SU-DHL-6 (cell line): ENCODE results near the gene C2orf80.

Experiments
- H2AFZ ChIP-seq: fragments of 200-600 bp; sonication (generic); 2 replicates; pipeline ENCODE4 v1.6.1; 2014; ENCODE audit warnings: low read depth, mild to moderate bottlenecking, moderate library complexity, mixed read lengths, antibody characterized with exemption, low read length; ENCODE audit not compliant: severe bottlenecking
- H3F3A ChIP-seq: fragments of 200-600 bp; shearing (Covaris generic); 2 replicates; pipeline ENCODE4 v1.6.0; 2016; ENCODE audit warnings: antibody characterized with exemption, mild to moderate bottlenecking; ENCODE audit not compliant: insufficient read depth
- H3K27ac ChIP-seq: fragments of 200-600 bp; sonication (generic); 2 replicates; pipeline ENCODE4 v1.5.1; 2016; ENCODE audit warnings: low read depth, mild to moderate bottlenecking, low read length, moderate library complexity, mixed read lengths
- H3K27me3 ChIP-seq: fragments of 200-600 bp; sonication (generic), shearing (Covaris generic); 2 replicates; pipeline ENCODE4 v1.6.0; 2014; ENCODE audit warnings: mild to moderate bottlenecking, low read length
- H3K36me3 ChIP-seq: fragments of 200-600 bp; sonication (generic); 2 replicates; pipeline ENCODE4 v1.6.1; 2014; ENCODE audit warnings: mild to moderate bottlenecking, low read length, mixed read lengths
- H3K4me2 ChIP-seq: fragments of 300-600, 200-600 bp; shearing (Covaris generic), sonication (generic); 2 replicates; pipeline ENCODE4 v1.6.0; 2014; ENCODE audit warnings: low read length, low read depth, mild to moderate bottlenecking; ENCODE audit not compliant: poor library complexity, severe bottlenecking
- H3K4me3 ChIP-seq: fragments of 200-600 bp; sonication (generic); 2 replicates; pipeline ENCODE4 v1.5.1; 2014; ENCODE audit warnings: antibody characterized with exemption, low read length, mild to moderate bottlenecking, mixed read lengths; ENCODE audit not compliant: insufficient read depth, poor library complexity, severe bottlenecking
- H3K79me2 ChIP-seq: fragments of 200-600 bp; sonication (generic); 2 replicates; pipeline ENCODE4 v1.6.1; 2014; ENCODE audit warnings: mild to moderate bottlenecking, low read length, moderate library complexity; ENCODE audit not compliant: insufficient read depth
- H3K9ac ChIP-seq: fragments of 200-600 bp; sonication (generic); 2 replicates; pipeline ENCODE4 v1.7.0; 2014; ENCODE audit warnings: mild to moderate bottlenecking, low read length
- H3K9me2 ChIP-seq: fragments of 200-600 bp; sonication (generic); replicated peaks from 2 replicates; pipeline ENCODE4 v1.6.1; 2014; ENCODE audit warnings: low read length; ENCODE audit not compliant: insufficient read depth
- H3K9me3 ChIP-seq: fragments of 200-600 bp; sonication (generic); 2 replicates; pipeline ENCODE4 v1.6.1; 2014; ENCODE audit warnings: low read length, mixed read lengths; ENCODE audit not compliant: insufficient read depth
- H4K20me1 ChIP-seq: fragments of 200-600 bp; sonication (generic); 2 replicates; pipeline ENCODE4 v1.6.1; 2014; ENCODE audit warnings: low read depth, mild to moderate bottlenecking, antibody characterized with exemption, low read length, moderate library complexity, mixed read lengths
- CTCF ChIP-seq: fragments of 200-600 bp; sonication (generic); IDR thresholded peaks from one replicate; pipeline ENCODE4 v1.5.1; 2017; ENCODE audit warnings: antibody characterized with exemption, mild to moderate bottlenecking, low read length, moderate library complexity; ENCODE audit not compliant: insufficient read depth, poor library complexity, severe bottlenecking
- EZH2phosphoT487 ChIP-seq: fragments of 200-600 bp; sonication (generic), shearing (Covaris generic); conservative IDR thresholded peaks from 2 replicates; pipeline ENCODE4 v1.6.1; 2018; ENCODE audit warnings: mild to moderate bottlenecking, antibody characterized with exemption, low read length, moderate library complexity, mixed read lengths

The C2orf80 gene

GRCh38 chr2:208150956-208151355 is 38.9 kb downstream of the C2orf80 start:
- H3K36me3 ChIP-seq = no peaks in the 10 kb centered on the region
- no peak overlapping the region for H3K4me3 ChIP-seq
- no peak overlapping the region for H3K4me2 ChIP-seq
- H3K79me2 ChIP-seq = no peaks in the 10 kb centered on the region
- no peak overlapping the region for H3K27ac ChIP-seq
- H3K9me2 ChIP-seq = no peaks in the 10 kb centered on the region
- no peak overlapping the region for H3K9ac ChIP-seq
- H3K27me3 ChIP-seq = no peaks in the 10 kb centered on the region
- TF ChIP-seq CTCF (no peak), EZH2phosphoT487 (no peak)
- no peaks in the 10 kb centered on the region for H3K9me3 ChIP-seq
- H3F3A ChIP-seq = no peaks in the 10 kb centered on the region
- H2AFZ ChIP-seq = no peak overlapping the region
- H4K20me1 ChIP-seq = no peaks in the 10 kb centered on the region

GRCh38 chr2:208150094-208150493 is 39.7 kb downstream of the C2orf80 start:
- H3K27ac ChIP-seq = no peak overlapping the region
- H3K79me2 ChIP-seq = no peaks in the 10 kb centered on the region
- no peak overlapping the region for H3K9ac ChIP-seq
- no peak overlapping the region for H3K4me2 ChIP-seq
- no peak overlapping the region for H3K4me3 ChIP-seq
- H3K9me2 ChIP-seq = no peaks in the 10 kb centered on the region
- H3F3A ChIP-seq = no peaks in the 10 kb centered on the region
- H4K20me1 ChIP-seq = no peaks in the 10 kb centered on the region
- H3K36me3 ChIP-seq = no peaks in the 10 kb centered on the region
- no peaks in the 10 kb centered on the region for H3K9me3 ChIP-seq
- H3K27me3 ChIP-seq = no peaks in the 10 kb centered on the region
- no peak for TF ChIP-seq EZH2phosphoT487
- no peak for TF ChIP-seq CTCF
- no peak overlapping the region for H2AFZ ChIP-seq

GRCh38 chr2:208148803-208149202 is 41.0 kb downstream of the C2orf80 start:
- H3K36me3 ChIP-seq = no peaks in the 10 kb centered on the region
- no peak for TF ChIP-seq CTCF

GRCh38 chr2:208147759-208148158 is 42.1 kb downstream of the C2orf80 start:
- no peaks in the 10 kb centered on the region for H4K20me1 ChIP-seq
- H3K9me3 ChIP-seq = no peaks in the 10 kb centered on the region
- H2AFZ ChIP-seq = no peak overlapping the region
- H3F3A ChIP-seq = no peaks in the 10 kb centered on the region
- H3K79me2 ChIP-seq = no peaks in the 10 kb centered on the region
- no peaks in the 10 kb centered on the region for H3K36me3 ChIP-seq
- H3K9ac ChIP-seq = no peak overlapping the region
- TF ChIP-seq CTCF = no peak
- no peak for TF ChIP-seq EZH2phosphoT487
- H3K27ac ChIP-seq = no peak overlapping the region
- H3K27me3 ChIP-seq = no peaks in the 10 kb centered on the region
- H3K9me2 ChIP-seq = no peaks in the 10 kb centered on the region
- no peak overlapping the region for H3K4me3 ChIP-seq
- H3K4me2 ChIP-seq = no peak overlapping the region

More at GRCh38 chr2:208148803-208149202, 41.0 kb downstream of the C2orf80 start:
- no peak overlapping the region for H3K4me2 ChIP-seq
- H4K20me1 ChIP-seq = no peaks in the 10 kb centered on the region
- H3K79me2 ChIP-seq = no peaks in the 10 kb centered on the region
- H3K27ac ChIP-seq = no peak overlapping the region
- no peak overlapping the region for H3K4me3 ChIP-seq
- H3K9me2 ChIP-seq = no peaks in the 10 kb centered on the region
- H3K27me3 ChIP-seq = no peaks in the 10 kb centered on the region
- no peaks in the 10 kb centered on the region for H3K9me3 ChIP-seq
- H2AFZ ChIP-seq = no peak overlapping the region
- no peaks in the 10 kb centered on the region for H3F3A ChIP-seq
- no peak overlapping the region for H3K9ac ChIP-seq
